ENCODE data around the gene TRIM33.
A peak's percentile ranks its signal among the peaks of the same experiment; 100 is the strongest.

The TRIM33 gene

GRCh38 chr1:114508386-114508898 is 2.6 kb downstream of the TRIM33 start:
- H4K12ac ChIP-seq (ENCODE audit: low read depth, low read length) = no peak overlapping the region
- no peak overlapping the region for H3K4me3 ChIP-seq (ENCODE audit: low read depth, low read length)
- no peak overlapping the region for H2AK5ac ChIP-seq (ENCODE audit: low read length)
- H2BK120ac ChIP-seq (ENCODE audit: insufficient read depth, low read length, poor library complexity) = no peak overlapping the region
- H3K79me1 ChIP-seq (ENCODE audit: low read length) = peaks cover 22% of the 10 kb centered on the region
- no peak overlapping the region for H4K8ac ChIP-seq (ENCODE audit: low read depth, low read length)
- peaks cover 18 to 21% of the 10 kb centered on the region in 2 experiments for H3K4me1 ChIP-seq (ENCODE audit: control insufficient read depth in 1 of 2, insufficient read depth in 2 of 2, low read length in 2 of 2)
- H3K4ac ChIP-seq (ENCODE audit: low read depth, low read length) = peak overlapping the region; percentile 78
- no peak overlapping the region for H3K9ac ChIP-seq (ENCODE audit: low read length)
- no peak overlapping the region for H4K91ac ChIP-seq (ENCODE audit: low read depth, low read length)
- H2BK12ac ChIP-seq (ENCODE audit: low read length) = no peak overlapping the region
- peak overlapping the region; percentile 27 for H3K27ac ChIP-seq (ENCODE audit: low read depth, low read length)
- H3K14ac ChIP-seq (ENCODE audit: low read length) = no peak overlapping the region
- peak overlapping the region; percentile 74 for H3K4me2 ChIP-seq (ENCODE audit: low read length)
- no peak overlapping the region for H2BK5ac ChIP-seq (ENCODE audit: low read depth, low read length, poor library complexity)
- no peak overlapping the region for H2AFZ ChIP-seq (ENCODE audit: insufficient read depth, low read length, poor library complexity)
- no peak overlapping the region for H3K23ac ChIP-seq (ENCODE audit: low read length)
- H3K9me3 ChIP-seq (ENCODE audit: insufficient read depth, low read depth, low read length) = peaks cover 2% of the 10 kb centered on the region
- peaks cover 29% of the 10 kb centered on the region for H3K79me2 ChIP-seq (ENCODE audit: control insufficient read depth, insufficient read depth, low read length, poor library complexity)
- H3K27me3 ChIP-seq (ENCODE audit: insufficient read depth, low read length) = no peaks in the 10 kb centered on the region
- no peak overlapping the region for H3K18ac ChIP-seq (ENCODE audit: low read length)
- WGBS (ENCODE audit: extremely low coverage, insufficient coverage, insufficient read length) = 100% methylated on average over 1 of the region's 2 CpGs
- DNase-seq = no peak
- peaks cover 0 to 2% of the 10 kb centered on the region in 2 experiments for H3K36me3 ChIP-seq (ENCODE audit: control insufficient read depth in 1 of 2, insufficient read depth in 2 of 2, low read length in 2 of 2)

GRCh38 chr1:114507513-114507912 is 3.5 kb downstream of the TRIM33 start:
- Histone ChIP-seq H3K79me2 (ENCODE audit: control insufficient read depth, insufficient read depth, low read length, poor library complexity) (peaks cover 30% of the 10 kb centered on the region), H4K91ac (ENCODE audit: low read depth, low read length) (no peak overlapping the region), H2BK120ac (ENCODE audit: insufficient read depth, low read length, poor library complexity) (no peak overlapping the region), H3K36me3 (ENCODE audit: control insufficient read depth in 1 of 2, insufficient read depth in 2 of 2, low read length in 2 of 2) (peaks cover 0 to 2% of the 10 kb centered on the region in 2 experiments), H3K14ac (ENCODE audit: low read length) (no peak overlapping the region), H3K4ac (ENCODE audit: low read depth, low read length) (peak overlapping the region; percentile 40), H3K4me1 (ENCODE audit: control insufficient read depth in 1 of 2, insufficient read depth in 2 of 2, low read length in 2 of 2) (peaks cover 18 to 21% of the 10 kb centered on the region in 2 experiments), H2AK5ac (ENCODE audit: low read length) (no peak overlapping the region), H2BK5ac (ENCODE audit: low read depth, low read length, poor library complexity) (no peak overlapping the region), H3K9me3 (ENCODE audit: insufficient read depth, low read depth, low read length) (peaks cover 2% of the 10 kb centered on the region), H3K27ac (ENCODE audit: low read depth, low read length) (peak overlapping the region; percentile 17), H3K18ac (ENCODE audit: low read length) (no peak overlapping the region), H3K9ac (ENCODE audit: low read length) (no peak overlapping the region), H3K4me2 (ENCODE audit: low read length) (no peak overlapping the region), H4K12ac (ENCODE audit: low read depth, low read length) (no peak overlapping the region), H3K27me3 (ENCODE audit: insufficient read depth, low read length) (no peaks in the 10 kb centered on the region), H3K79me1 (ENCODE audit: low read length) (peaks cover 21% of the 10 kb centered on the region), H2AFZ (ENCODE audit: insufficient read depth, low read length, poor library complexity) (no peak overlapping the region), H3K23ac (ENCODE audit: low read length) (no peak overlapping the region), H4K8ac (ENCODE audit: low read depth, low read length) (no peak overlapping the region), H2BK12ac (ENCODE audit: low read length) (no peak overlapping the region), H3K4me3 (ENCODE audit: low read depth, low read length) (no peak overlapping the region)
- no peak for DNase-seq
- no CpG with 5 or more reads among the region's 3 CpGs for WGBS (ENCODE audit: extremely low coverage, insufficient coverage, insufficient read length)

DNA sequence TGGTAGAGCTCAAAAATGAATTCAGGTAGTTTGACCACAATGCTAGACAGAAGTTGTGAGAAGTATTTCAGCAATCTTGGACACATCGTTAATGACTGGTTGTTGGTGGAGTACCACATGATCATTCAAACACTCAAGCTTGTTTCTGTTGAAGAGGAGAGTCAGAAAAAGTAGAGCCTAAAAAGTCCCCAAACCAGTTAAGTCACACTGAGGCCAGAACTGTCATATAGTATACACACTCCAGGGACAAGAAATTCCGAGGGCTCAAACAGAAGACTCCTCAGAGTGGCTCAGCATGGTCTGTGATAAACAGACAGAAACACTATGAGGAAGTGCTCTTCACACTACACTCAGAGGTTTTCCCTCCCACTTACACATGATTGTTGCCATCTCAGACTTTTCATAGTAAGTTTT is 5.8 kb downstream of the TRIM33 start:
- peak overlapping the region; percentile 61 for H2BK120ac ChIP-seq (ENCODE audit: insufficient read depth, low read length, poor library complexity)
- peak overlapping the region; percentile 40 for H3K4me2 ChIP-seq (ENCODE audit: low read length)
- no peak overlapping the region for H2BK12ac ChIP-seq (ENCODE audit: low read length)
- H3K36me3 ChIP-seq (ENCODE audit: control insufficient read depth in 1 of 2, insufficient read depth in 2 of 2, low read length in 2 of 2) = peaks cover 0 to 2% of the 10 kb centered on the region in 2 experiments
- H3K14ac ChIP-seq (ENCODE audit: low read length) = no peak overlapping the region
- H4K8ac ChIP-seq (ENCODE audit: low read depth, low read length) = no peak overlapping the region
- no peak overlapping the region for H3K4me3 ChIP-seq (ENCODE audit: low read depth, low read length)
- no peak overlapping the region for H2BK5ac ChIP-seq (ENCODE audit: low read depth, low read length, poor library complexity)
- H3K9me3 ChIP-seq (ENCODE audit: insufficient read depth, low read depth, low read length) = peaks cover 2% of the 10 kb centered on the region
- no peak overlapping the region for H3K9ac ChIP-seq (ENCODE audit: low read length)
- peak overlapping the region; percentile 69 for H3K27ac ChIP-seq (ENCODE audit: low read depth, low read length)
- no peak overlapping the region for H3K18ac ChIP-seq (ENCODE audit: low read length)
- WGBS (ENCODE audit: extremely low coverage, insufficient coverage, insufficient read length) = no CpG with 5 or more reads among the region's 2 CpGs
- no peak overlapping the region for H4K12ac ChIP-seq (ENCODE audit: low read depth, low read length)
- H3K4ac ChIP-seq (ENCODE audit: low read depth, low read length) = no peak overlapping the region
- no peak overlapping the region for H2AFZ ChIP-seq (ENCODE audit: insufficient read depth, low read length, poor library complexity)
- no peak overlapping the region for H4K91ac ChIP-seq (ENCODE audit: low read depth, low read length)
- H2AK5ac ChIP-seq (ENCODE audit: low read length) = no peak overlapping the region
- DNase-seq = peak; percentile 38 to 72
- peaks cover 5% of the 10 kb centered on the region for H3K79me1 ChIP-seq (ENCODE audit: low read length)
- H3K27me3 ChIP-seq (ENCODE audit: insufficient read depth, low read length) = no peaks in the 10 kb centered on the region
- H3K23ac ChIP-seq (ENCODE audit: low read length) = no peak overlapping the region
- peaks cover 15 to 19% of the 10 kb centered on the region in 2 experiments for H3K4me1 ChIP-seq (ENCODE audit: control insufficient read depth in 1 of 2, insufficient read depth in 2 of 2, low read length in 2 of 2)
- peaks cover 20% of the 10 kb centered on the region for H3K79me2 ChIP-seq (ENCODE audit: control insufficient read depth, insufficient read depth, low read length, poor library complexity)

DNA sequence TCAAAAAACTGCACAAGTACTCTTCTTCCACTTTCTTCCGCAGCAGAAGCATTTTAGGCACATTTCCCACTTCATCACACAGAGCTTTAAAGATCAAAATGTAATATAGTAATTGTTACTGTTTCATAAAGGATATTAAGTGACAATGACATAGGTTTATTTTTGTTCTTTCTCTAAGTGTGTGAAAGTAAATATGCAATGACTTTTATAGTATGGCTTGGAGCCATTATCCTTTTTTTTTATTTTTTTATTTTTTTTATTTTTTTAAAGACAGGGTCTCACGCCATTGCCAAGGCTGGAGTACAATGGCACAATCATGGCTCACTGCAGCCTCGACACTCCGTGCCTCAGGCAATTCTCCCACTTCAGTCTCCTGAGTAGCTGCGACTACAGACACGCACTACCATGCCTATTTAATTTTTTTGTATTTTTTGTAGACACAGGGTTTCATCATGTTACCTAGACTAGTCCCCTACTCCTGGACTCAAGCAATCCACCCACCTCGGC is 7.0 kb downstream of the TRIM33 start:
- H3K4me2 ChIP-seq (ENCODE audit: low read length) = no peak overlapping the region

More for the DNA sequence above, 7.0 kb downstream of the TRIM33 start:
- Histone ChIP-seq H3K18ac (ENCODE audit: low read length) (no peak overlapping the region), H3K14ac (ENCODE audit: low read length) (no peak overlapping the region), H4K8ac (ENCODE audit: low read depth, low read length) (no peak overlapping the region), H2BK5ac (ENCODE audit: low read depth, low read length, poor library complexity) (peak overlapping the region; percentile 68), H3K27ac (ENCODE audit: low read depth, low read length) (no peak overlapping the region), H2AK5ac (ENCODE audit: low read length) (no peak overlapping the region), H3K27me3 (ENCODE audit: insufficient read depth, low read length) (no peaks in the 10 kb centered on the region), H3K23ac (ENCODE audit: low read length) (no peak overlapping the region), H2BK12ac (ENCODE audit: low read length) (no peak overlapping the region), H3K4me3 (ENCODE audit: low read depth, low read length) (no peak overlapping the region), H3K79me2 (ENCODE audit: control insufficient read depth, insufficient read depth, low read length, poor library complexity) (peaks cover 13% of the 10 kb centered on the region), H3K79me1 (ENCODE audit: low read length) (peaks cover 1% of the 10 kb centered on the region), H3K36me3 (ENCODE audit: control insufficient read depth in 1 of 2, insufficient read depth in 2 of 2, low read length in 2 of 2) (peaks cover 0 to 2% of the 10 kb centered on the region in 2 experiments), H3K4me1 (ENCODE audit: control insufficient read depth in 1 of 2, insufficient read depth in 2 of 2, low read length in 2 of 2) (peaks cover 15 to 17% of the 10 kb centered on the region in 2 experiments), H4K91ac (ENCODE audit: low read depth, low read length) (no peak overlapping the region), H3K4ac (ENCODE audit: low read depth, low read length) (peak overlapping the region; percentile 72), H4K12ac (ENCODE audit: low read depth, low read length) (no peak overlapping the region), H2AFZ (ENCODE audit: insufficient read depth, low read length, poor library complexity) (no peak overlapping the region), H3K9ac (ENCODE audit: low read length) (no peak overlapping the region), H2BK120ac (ENCODE audit: insufficient read depth, low read length, poor library complexity) (no peak overlapping the region), H3K9me3 (ENCODE audit: insufficient read depth, low read depth, low read length) (no peaks in the 10 kb centered on the region)
- WGBS (ENCODE audit: extremely low coverage, insufficient coverage, insufficient read length) = no CpG with 5 or more reads among the region's 7 CpGs
- DNase-seq = no peak
